K562 treated with DMSO at 1 percent for 12 hours (cell line): ENCODE results near the gene IFNA17. TPM values are rescaled to one million over a fixed set of nuclear protein-coding genes. Genes with fewer than 3 reads are reported as not detected.

ENCODE experiments used
- total RNA-seq: library from RNA; unstranded; fragments of 300-600 nt; gene quantifications from 2 replicates; pipeline ENCODE4 v1.2.3, GENCODE V29; 2022; ENCODE audit not compliant: insufficient read depth

IFNA17 gene
- total RNA-seq, result not detected in 2 replicates

DNA sequence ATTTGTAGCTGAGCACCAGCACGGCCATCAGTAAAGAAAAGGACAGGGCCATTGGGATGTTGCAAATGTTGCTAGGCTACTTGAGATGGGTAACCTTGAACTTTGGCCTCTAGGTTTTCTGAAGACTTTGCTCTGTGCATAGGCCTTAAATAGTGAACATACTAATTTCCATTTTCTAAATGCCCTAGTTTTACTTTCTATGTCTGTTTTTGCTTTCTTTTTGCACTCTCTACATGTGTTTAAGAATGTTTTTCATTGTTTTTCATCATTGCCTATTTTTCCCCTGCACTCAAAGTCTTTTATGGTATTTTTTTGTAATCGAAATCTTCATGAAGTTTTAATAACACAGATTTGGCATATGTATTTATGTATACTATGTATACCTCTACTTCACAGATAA is at the start of gene IFNA17:
IFNA17 (minus strand) TSS at position 101 of the 400 bp plus-strand sequence; CDS start at position 52, 49 bp downstream.

DNA sequence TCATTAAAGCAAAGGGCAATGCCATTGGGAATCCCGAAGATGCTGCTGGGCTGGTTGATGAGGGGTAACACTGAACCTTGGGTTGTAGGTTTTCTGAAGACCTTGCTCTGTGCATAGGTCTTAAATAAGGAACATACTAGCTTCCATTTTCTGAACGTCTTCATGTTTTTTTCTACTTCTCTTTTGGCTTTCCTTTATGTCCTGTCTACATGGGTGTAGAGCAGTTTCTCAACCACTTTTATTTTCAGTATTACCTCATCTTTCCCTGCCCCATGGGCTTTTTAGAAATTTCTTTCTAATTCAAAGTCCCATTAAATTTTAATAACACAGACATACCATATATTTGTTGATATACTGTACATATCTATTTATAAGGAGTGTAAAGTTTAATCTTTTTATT is 11.9 kb upstream of the IFNA17 start, which contains the start of gene IFNA14:
IFNA14 (minus strand) TSS at position 95 of the 400 bp plus-strand sequence; CDS start at position 25, 70 bp downstream.

GRCh38 chr9:21217211-21217610 is 10.8 kb downstream of the IFNA17 start, which contains the start of gene IFNA16:
TSS of gene IFNA16 (minus strand) at chr9:21217311. CDS start at chr9:21217305, 6 bp downstream.

GRCh38 chr9:21207043-21207442 is 21.0 kb downstream of the IFNA17 start, which contains the start of gene IFNA10:
TSS of gene IFNA10 (minus strand) at chr9:21207143. CDS start at chr9:21207097, 46 bp downstream.

GRCh38 chr9:21202105-21202504 is 25.9 kb downstream of the IFNA17 start, which contains the start of gene IFNA7:
TSS of gene IFNA7 (minus strand) at chr9:21202205. CDS start at chr9:21202165, 40 bp downstream.

GRCh38 chr9:21187487-21187886 is 40.5 kb downstream of the IFNA17 start, which contains the start of gene IFNA4:
TSS of gene IFNA4 (minus strand) at chr9:21187587. CDS start at chr9:21187531, 56 bp downstream.

Other genes starting within 250 kb of the IFNA17 start
- not detected in 2 replicates for gene HACD4, start 196.6 kb downstream of the IFNA17 start, total RNA-seq
- not detected in 2 replicates for gene IFNB1, start 150.3 kb downstream of the IFNA17 start, total RNA-seq
- not detected in 2 replicates for gene IFNW1, start 86.4 kb downstream of the IFNA17 start, total RNA-seq
- not detected in 2 replicates for gene IFNA21, start 61.6 kb downstream of the IFNA17 start, total RNA-seq
- gene IFNA4, start 40.6 kb downstream of the IFNA17 start, total RNA-seq, result not detected in 2 replicates
- gene IFNA7, start 26.0 kb downstream of the IFNA17 start, total RNA-seq, result not detected in 2 replicates
- gene IFNA10, start 21.1 kb downstream of the IFNA17 start, total RNA-seq, result not detected in 2 replicates
- not detected in 2 replicates for gene IFNA16, start 10.9 kb downstream of the IFNA17 start, total RNA-seq
- not detected in 2 replicates for gene IFNA14, start 11.8 kb upstream of the IFNA17 start, total RNA-seq
- not detected in 2 replicates for gene IFNA5, start 77.1 kb upstream of the IFNA17 start, total RNA-seq
- gene KLHL9, start 107.2 kb upstream of the IFNA17 start, total RNA-seq, result not detected in 2 replicates
- gene IFNA6, start 122.7 kb upstream of the IFNA17 start, total RNA-seq, result not detected in 2 replicates
- not detected in 2 replicates for gene IFNA13, start 139.8 kb upstream of the IFNA17 start, total RNA-seq
- not detected in 2 replicates for gene IFNA2, start 157.2 kb upstream of the IFNA17 start, total RNA-seq
- not detected in 2 replicates for gene IFNA8, start 180.9 kb upstream of the IFNA17 start, total RNA-seq
- not detected in 2 replicates for gene IFNA1, start 212.2 kb upstream of the IFNA17 start, total RNA-seq